Aorta (tissue), 5 donors: ENCODE results near the gene CPB1. TPM values are rescaled to one million over a fixed set of nuclear protein-coding genes. Genes with fewer than 3 reads are reported as not detected.

ENCODE experiments used
- ATAC-seq: fragments of 200-7000 bp; cut with Tn5 transposase; one replicate; pipeline ENCODE4 v1.9.1; 2022; ENCODE audit warnings: moderate library complexity; ENCODE audit not compliant: low FRiP score
- DNase-seq, 2 donors: peaks; one replicate each; pipeline ENCODE4 v3.0.0-alpha.2; 2020
- H3K27ac ChIP-seq, 2 donors: one replicate each; pipeline ENCODE4 v1.5.1; 2013; ENCODE audit warnings: low read length in 2 of 2, mild to moderate bottlenecking in 2 of 2, moderate library complexity in 2 of 2, control low read depth in 1 of 2, inconsistent platforms in 1 of 2, low read depth in 1 of 2
- H3K27me3 ChIP-seq, 2 donors: one replicate each; pipeline ENCODE4 v1.6.1; 2013; ENCODE audit warnings: control low read depth in 1 of 2, low read length in 1 of 2, mild to moderate bottlenecking in 1 of 2, moderate library complexity in 1 of 2; ENCODE audit not compliant: insufficient read depth in 2 of 2, control insufficient read depth in 1 of 2
- H3K36me3 ChIP-seq, 2 donors: one replicate each; pipeline ENCODE4 v1.6.1; 2013; ENCODE audit warnings: control low read depth in 1 of 2, low read length in 1 of 2, mild to moderate bottlenecking in 1 of 2; ENCODE audit not compliant: insufficient read depth in 2 of 2, control insufficient read depth in 1 of 2
- H3K4me1 ChIP-seq, 2 donors: one replicate each; pipeline ENCODE4 v1.6.1; 2013; ENCODE audit warnings: low read length in 2 of 2, control low read depth in 1 of 2, mild to moderate bottlenecking in 1 of 2, moderate library complexity in 1 of 2; ENCODE audit not compliant: insufficient read depth in 2 of 2, control insufficient read depth in 1 of 2
- H3K4me3 ChIP-seq, 2 donors: one replicate each; pipeline ENCODE4 v1.5.1; 2013; ENCODE audit warnings: low read length in 2 of 2, control low read depth in 1 of 2, mild to moderate bottlenecking in 1 of 2
- H3K9me3 ChIP-seq: one replicate; pipeline ENCODE4 v1.6.1; 2013; ENCODE audit warnings: mild to moderate bottlenecking, low read length; ENCODE audit not compliant: control insufficient read depth
- WGBS, 2 donors: extraction: QIAGEN DNeasy Blood & Tissue Kit; methylation state at CpG; one replicate each; pipeline ENCODE4 v1.1.7; 2013; 5-methylcytosine and 5-hydroxymethylcytosine counted together
- intact Hi-C, 2 donors: fragments of 100-400 bp; cut with DNase I; formaldehyde crosslinking; loops; one replicate each; pipeline versions ENCODE4 v1.14.2 to v1.15.0; 2022
- polyA plus RNA-seq, 2 donors: library from polyadenylated mRNA; stranded (reverse); fragments of 200-250 nt; gene quantifications; one replicate each; pipeline ENCODE4 v1.2.3, GENCODE V29; 2013
- total RNA-seq, 2 donors: library from RNA; stranded (reverse); fragmentation: NEBNext Ultra II Directional; extraction: Animal tissue kit (Norgen Biotek cat#: 25700); gene quantifications; one replicate each; pipeline ENCODE4 v1.2.1, GENCODE V29; 2021
- donor health status: healthy with polysubstance abuse.
- donor health status: Bipolar disorder and iron deficiency.
- donor health status: DM: no; HTN: no; CAD: no.
- donor health status: DM: no; HTN: no; CAD: no.
- donor health status: DM: yes; HTN: yes; CAD: no.

The CPB1 gene
- total and polyA plus RNA-seq, 4 donors, result 3.9 to 7.3 (median 6.0) TPM

DNA sequence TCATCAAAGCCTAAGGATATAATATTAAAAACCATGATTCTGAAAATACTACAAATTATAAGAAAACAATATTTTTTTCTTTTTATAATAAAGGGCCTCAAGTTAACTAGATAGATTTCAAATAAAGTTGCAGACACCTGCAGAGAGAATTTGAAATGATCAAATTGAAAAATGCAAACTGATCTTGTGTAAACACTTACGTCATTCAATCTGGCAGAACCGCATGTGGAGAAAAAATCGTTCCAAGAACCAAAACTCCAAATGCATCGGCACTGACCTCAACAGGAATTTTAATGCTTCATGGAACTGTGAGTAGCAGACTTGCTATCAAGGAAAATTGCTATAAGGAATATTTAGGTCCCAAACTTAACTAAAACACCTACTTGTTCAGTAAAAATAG lies 54.7 kb downstream of the CPB1 start:
- intact Hi-C loops, result no loop called here
- H3K27me3 ChIP-seq, result no peaks in the 10 kb centered on the region
- no peaks in the 10 kb centered on the region for H3K36me3 ChIP-seq
- no peaks in the 10 kb centered on the region for H3K9me3 ChIP-seq
- no peak for DNase-seq
- 7 to 13% methylated on average over 4 of the region's 4 CpGs for WGBS, 2 donors
- no peak overlapping the region for H3K4me3 ChIP-seq
- no peak for ATAC-seq
- H3K4me1 ChIP-seq, result no peaks in the 10 kb centered on the region
- no peak overlapping the region for H3K27ac ChIP-seq

DNA sequence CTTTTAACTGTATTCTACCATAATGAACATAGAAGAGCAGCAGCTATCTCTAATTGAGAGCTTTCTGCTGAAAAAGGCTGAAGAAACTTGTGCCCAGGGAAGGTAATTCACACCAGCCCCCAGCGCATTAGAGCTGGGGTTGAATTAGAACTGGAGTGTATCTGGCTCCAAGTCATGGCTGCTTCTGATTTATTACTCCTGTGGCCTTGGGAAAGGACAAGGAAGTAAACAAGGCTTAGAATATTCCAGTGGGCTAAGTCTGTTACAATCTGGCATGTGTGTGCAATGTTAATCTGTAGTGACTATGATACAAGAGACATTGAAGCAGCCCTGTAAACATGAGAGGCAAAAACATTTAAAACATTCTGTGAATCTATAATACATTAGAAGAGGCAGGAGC lies 55.6 kb downstream of the CPB1 start:
- Histone ChIP-seq H3K27ac (no peak overlapping the region), H3K4me1 (no peaks in the 10 kb centered on the region), H3K9me3 (no peaks in the 10 kb centered on the region), H3K36me3 (no peaks in the 10 kb centered on the region), H3K27me3 (no peaks in the 10 kb centered on the region), H3K4me3 (no peak overlapping the region)
- DNase-seq (no peak), ATAC-seq (no peak)
- intact Hi-C loops, result no loop called here
- WGBS, 2 donors, result 71 to 81% methylated on average over 1 of the region's 1 CpG

- DNase-seq, result no peak
- H3K4me1 ChIP-seq, result no peaks in the 10 kb centered on the region
- no peak for ATAC-seq
- H3K27me3 ChIP-seq, result no peaks in the 10 kb centered on the region
- H3K4me3 ChIP-seq, result no peak overlapping the region
- no peaks in the 10 kb centered on the region for H3K36me3 ChIP-seq
- intact Hi-C loops, result no loop called here
- no peak overlapping the region for H3K27ac ChIP-seq
- H3K9me3 ChIP-seq, result no peaks in the 10 kb centered on the region
Measured at GRCh38 chr3:148884261-148884660, 56.6 kb downstream of the CPB1 start.

- no peaks in the 10 kb centered on the region for H3K36me3 ChIP-seq
- H3K27ac ChIP-seq, result no peak overlapping the region
- ATAC-seq, result no peak
- 70 to 82% methylated on average over 2 of the region's 2 CpGs for WGBS, 2 donors
- H3K4me3 ChIP-seq, result no peak overlapping the region
- intact Hi-C loops, result no loop called here
- H3K27me3 ChIP-seq, result no peaks in the 10 kb centered on the region
- no peak for DNase-seq
- H3K9me3 ChIP-seq, result no peaks in the 10 kb centered on the region
- no peaks in the 10 kb centered on the region for H3K4me1 ChIP-seq
Measured at GRCh38 chr3:148889828-148890227, 62.2 kb downstream of the CPB1 start.

GRCh38 chr3:148896062-148896461 lies 68.5 kb downstream of the CPB1 start:
- intact Hi-C loops, result no loop called here
- 57 to 58% methylated on average over 3 of the region's 3 CpGs for WGBS, 2 donors
- no peak for ATAC-seq
- no peak for DNase-seq
- H3K27me3 ChIP-seq, result no peaks in the 10 kb centered on the region
- H3K4me1 ChIP-seq, result no peaks in the 10 kb centered on the region
- no peaks in the 10 kb centered on the region for H3K36me3 ChIP-seq
- H3K27ac ChIP-seq, result no peak overlapping the region
- no peak overlapping the region for H3K4me3 ChIP-seq
- no peaks in the 10 kb centered on the region for H3K9me3 ChIP-seq

- no peaks in the 10 kb centered on the region for H3K4me1 ChIP-seq
- DNase-seq, result no peak
- no peak overlapping the region for H3K27ac ChIP-seq
- no peak overlapping the region for H3K4me3 ChIP-seq
- no peaks in the 10 kb centered on the region for H3K9me3 ChIP-seq
- ATAC-seq, result no peak
- intact Hi-C loops, result no loop called here
- no peaks in the 10 kb centered on the region for H3K36me3 ChIP-seq
- H3K27me3 ChIP-seq, result no peaks in the 10 kb centered on the region
- WGBS, 2 donors, result 38 to 46% methylated on average over 4 of the region's 4 CpGs
Measured at GRCh38 chr3:148901987-148902791, 74.6 kb downstream of the CPB1 start.

GRCh38 chr3:148903022-148903442 lies 75.4 kb downstream of the CPB1 start:
- intact Hi-C loops, result no loop called here
- no peaks in the 10 kb centered on the region for H3K4me1 ChIP-seq
- no peaks in the 10 kb centered on the region for H3K36me3 ChIP-seq
- ATAC-seq (no peak), DNase-seq (no peak)
- no peaks in the 10 kb centered on the region for H3K9me3 ChIP-seq
- H3K4me3 ChIP-seq, result no peak overlapping the region
- 89 to 94% methylated on average over 2 of the region's 2 CpGs for WGBS, 2 donors
- H3K27me3 ChIP-seq, result no peaks in the 10 kb centered on the region
- no peak overlapping the region for H3K27ac ChIP-seq

- Histone ChIP-seq H3K9me3 (no peaks in the 10 kb centered on the region), H3K27me3 (no peaks in the 10 kb centered on the region), H3K4me1 (no peaks in the 10 kb centered on the region), H3K27ac (no peak overlapping the region), H3K4me3 (no peak overlapping the region), H3K36me3 (no peaks in the 10 kb centered on the region)
- DNase-seq (no peak), ATAC-seq (no peak)
- intact Hi-C loops, result no loop called here
Measured at GRCh38 chr3:148903941-148904340, 76.3 kb downstream of the CPB1 start.

- Histone ChIP-seq H3K27me3 (no peaks in the 10 kb centered on the region), H3K4me3 (no peak overlapping the region), H3K9me3 (no peaks in the 10 kb centered on the region), H3K27ac (no peak overlapping the region), H3K36me3 (no peaks in the 10 kb centered on the region), H3K4me1 (no peaks in the 10 kb centered on the region)
- ATAC-seq, result no peak
- intact Hi-C loops, result no loop called here
- 60 to 67% methylated on average over 2 of the region's 2 CpGs for WGBS, 2 donors
- no peak for DNase-seq
Measured at GRCh38 chr3:148906667-148907066, 79.1 kb downstream of the CPB1 start.
